NCI-H446 treated with DMSO at 0.1 percent for 48 hours (cell line): Measurements from ENCODE around the gene AUTS2.
A peak's percentile ranks its signal among the peaks of the same experiment; 100 is the strongest.
"Not testable (repeated sequence)": the region's sequence is repeated elsewhere in the genome, so short reads cannot be mapped to it uniquely, and the experiment has no call there.

Experiments used
- DNase-seq: peaks from one replicate; lab custom pipeline; 2025; lab: John Stamatoyannopoulos, UW

AUTS2 gene

DNA sequence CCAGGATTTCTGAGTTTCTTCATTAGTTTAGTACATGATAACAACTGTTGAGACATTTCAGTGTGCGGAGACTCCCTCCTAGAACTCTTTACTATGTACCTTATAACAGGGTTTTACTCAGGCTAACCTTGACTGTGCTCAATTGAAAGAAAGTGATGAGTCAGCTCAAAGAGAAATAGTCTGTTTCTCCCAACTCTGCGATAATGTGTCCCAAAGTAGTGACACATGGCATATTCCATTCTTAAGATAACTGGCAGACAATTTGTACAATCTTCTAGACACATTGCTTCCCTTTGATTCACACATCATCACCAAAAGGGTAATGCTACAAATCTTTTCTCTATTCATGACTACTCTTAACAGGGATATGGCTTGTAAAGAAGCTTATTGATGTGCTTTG is 645.2 kb downstream of the AUTS2 start:
- DNase-seq: no peak

- DNase-seq: no peak
Observed at GRCh38 chr7:70257921-70258320, 659.6 kb downstream of the AUTS2 start.

- peak; percentile 91 for DNase-seq
Observed at GRCh38 chr7:70259502-70259901, 661.2 kb downstream of the AUTS2 start.

GRCh38 chr7:70263471-70264255 is 665.4 kb downstream of the AUTS2 start:
- DNase-seq: no peak

- DNase-seq: no peak
Observed at GRCh38 chr7:70266186-70266585, 667.9 kb downstream of the AUTS2 start.

GRCh38 chr7:70267381-70268120 is 669.3 kb downstream of the AUTS2 start:
- no peak for DNase-seq

- DNase-seq: no peak
Observed at GRCh38 chr7:70268179-70268578, 669.9 kb downstream of the AUTS2 start.

DNA sequence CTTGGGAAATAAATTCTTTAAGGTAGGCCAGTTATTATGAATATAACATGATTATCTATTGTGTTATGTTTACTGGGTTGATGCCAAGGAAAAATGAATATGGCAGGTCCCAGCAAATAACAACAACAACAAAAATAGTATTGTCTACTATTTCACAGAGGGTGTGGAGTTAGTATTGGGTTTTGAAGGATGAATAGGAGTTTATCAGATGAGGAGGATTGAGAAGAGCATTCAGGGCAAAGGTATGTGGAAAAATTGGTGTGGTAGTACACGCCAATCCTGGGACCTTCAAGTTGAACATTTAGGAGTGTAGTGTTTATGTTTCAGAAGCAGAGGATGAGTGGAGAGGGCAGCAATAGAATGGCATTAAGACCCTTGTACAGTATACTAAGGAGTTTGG is 671.9 kb downstream of the AUTS2 start:
- no peak for DNase-seq

GRCh38 chr7:70271617-70272081 is 673.4 kb downstream of the AUTS2 start:
- peak; percentile 28 for DNase-seq

DNA sequence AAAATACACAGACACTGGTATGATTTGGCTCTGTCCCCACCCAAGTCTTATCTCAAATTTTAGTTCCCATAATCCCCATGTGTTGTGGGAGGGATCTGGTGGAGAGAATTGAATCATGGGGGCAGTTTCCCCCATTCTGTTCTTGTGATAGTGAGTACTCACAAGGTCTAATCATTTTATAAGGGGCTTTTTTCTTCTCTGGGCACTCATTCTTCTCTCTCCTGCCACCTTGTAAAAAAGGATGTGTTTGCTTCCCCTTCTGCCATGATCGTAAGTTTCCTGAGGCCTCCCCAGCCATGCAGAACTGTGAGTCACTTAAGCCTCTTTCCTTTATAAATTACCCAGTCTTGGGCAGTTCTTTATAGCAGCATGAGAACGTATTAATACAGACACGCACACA is 677.3 kb downstream of the AUTS2 start:
- not testable (repeated sequence) for DNase-seq

DNA sequence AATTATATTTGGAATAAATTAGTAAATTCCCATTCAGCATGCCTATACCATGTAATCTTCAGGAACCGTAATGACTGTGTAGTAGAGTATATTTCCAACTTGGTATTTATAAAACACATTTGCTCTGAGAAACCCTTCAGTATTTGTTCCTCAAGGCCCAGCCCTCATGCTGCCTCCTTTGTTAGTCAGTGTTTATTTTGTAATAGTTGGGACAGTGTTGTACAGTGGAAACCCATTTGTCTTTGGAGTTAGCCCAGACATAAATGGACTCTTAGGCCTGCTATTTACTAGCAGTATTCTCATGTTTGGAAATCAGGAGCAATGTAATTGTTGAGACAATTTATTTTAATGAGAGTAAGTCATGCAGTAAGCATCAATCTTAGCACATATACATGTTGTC is 686.9 kb downstream of the AUTS2 start:
- no peak for DNase-seq

DNA sequence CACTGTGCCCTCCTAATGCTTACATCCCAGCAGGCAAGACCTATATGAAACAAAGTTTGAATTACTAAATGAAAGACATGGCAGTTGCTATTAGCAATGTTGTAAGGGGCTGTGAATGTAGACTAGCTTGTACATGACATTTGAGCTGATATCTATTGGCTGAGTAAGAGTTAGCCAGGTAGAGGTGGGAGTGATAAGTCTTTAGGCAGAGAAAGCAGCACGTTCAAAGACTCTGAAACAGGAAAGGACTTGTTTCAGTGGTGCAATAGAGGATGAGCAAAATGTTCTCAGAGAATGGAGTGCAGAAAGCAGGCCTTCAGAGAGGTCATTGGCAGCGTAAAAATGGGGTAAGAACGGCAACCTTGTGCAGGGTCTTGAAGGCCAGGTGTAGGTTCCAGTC is 687.6 kb downstream of the AUTS2 start:
- DNase-seq: no peak

GRCh38 chr7:70288781-70289456 is 690.6 kb downstream of the AUTS2 start:
- no peak for DNase-seq

- no peak for DNase-seq
Observed at GRCh38 chr7:70292716-70293115, 694.4 kb downstream of the AUTS2 start.

GRCh38 chr7:70294211-70294911 is 696.1 kb downstream of the AUTS2 start:
- no peak for DNase-seq

DNA sequence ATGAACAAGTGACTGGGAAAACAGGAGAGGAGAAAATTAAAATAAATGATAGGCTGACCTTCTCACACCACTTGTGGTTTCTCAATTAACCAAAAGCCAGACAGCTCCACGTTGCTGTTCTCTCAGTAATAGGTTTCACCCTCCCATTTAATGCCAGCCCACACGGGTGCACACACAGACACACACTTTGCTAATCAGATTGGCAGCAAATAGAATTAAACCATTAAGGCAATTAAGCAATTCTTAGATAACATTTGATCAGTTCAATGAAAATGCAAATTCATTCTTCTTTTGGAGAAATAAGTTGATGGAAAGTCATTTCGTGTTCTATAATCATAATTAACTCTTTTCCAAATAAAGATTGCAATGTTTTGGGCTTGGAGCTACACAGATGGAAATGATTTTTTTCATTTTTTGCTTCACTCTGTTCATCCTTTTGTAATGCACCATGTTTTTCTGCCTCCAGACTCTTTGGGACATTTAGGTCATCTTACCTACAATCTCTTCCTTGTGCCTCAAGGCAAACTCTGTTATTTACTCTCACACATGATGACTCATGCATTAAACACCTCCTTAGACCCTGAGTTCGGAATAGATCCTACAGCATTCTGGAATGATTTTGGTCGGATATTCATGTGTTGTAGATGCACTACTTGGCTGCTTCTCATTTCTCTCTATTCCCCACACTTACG is 700.7 kb downstream of the AUTS2 start:
- DNase-seq: no peak

DNA sequence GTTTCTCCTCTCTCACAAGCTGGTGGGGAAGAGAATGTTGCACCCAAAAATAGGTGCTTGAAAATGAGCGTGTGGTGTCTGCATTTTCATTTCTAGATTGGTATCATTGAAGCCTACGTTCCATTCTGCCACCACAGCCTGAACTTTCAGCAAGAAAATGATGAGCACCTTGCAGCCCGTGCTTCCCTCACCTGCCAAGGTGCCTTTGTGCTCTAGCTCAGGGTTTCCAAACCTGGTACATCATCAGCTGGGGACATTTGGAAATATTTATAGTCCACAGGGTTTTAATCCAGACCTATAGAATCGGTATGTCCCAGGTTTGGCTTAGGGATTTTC is 701.2 kb downstream of the AUTS2 start:
- no peak for DNase-seq

- no peak for DNase-seq
Observed at GRCh38 chr7:70301673-70302185, 703.5 kb downstream of the AUTS2 start.

- DNase-seq: no peak
Observed at GRCh38 chr7:70303309-70303708, 705.0 kb downstream of the AUTS2 start.

GRCh38 chr7:70303780-70304179 is 705.5 kb downstream of the AUTS2 start:
- no peak for DNase-seq

- no peak for DNase-seq
Observed at GRCh38 chr7:70306173-70306572, 707.9 kb downstream of the AUTS2 start.
